Left forelimb (tissue), 1 donor: Measurements from ENCODE around the gene CBLIF.
"Not testable (repeated sequence)": the region's sequence is repeated elsewhere in the genome, so short reads cannot be mapped to it uniquely, and the experiment has no call there.

Experiments
- DNase-seq: peaks from one replicate; pipeline ENCODE4 v3.0.0-alpha.2; 2018; ENCODE audit warnings: low spot score

The CBLIF gene

DNA sequence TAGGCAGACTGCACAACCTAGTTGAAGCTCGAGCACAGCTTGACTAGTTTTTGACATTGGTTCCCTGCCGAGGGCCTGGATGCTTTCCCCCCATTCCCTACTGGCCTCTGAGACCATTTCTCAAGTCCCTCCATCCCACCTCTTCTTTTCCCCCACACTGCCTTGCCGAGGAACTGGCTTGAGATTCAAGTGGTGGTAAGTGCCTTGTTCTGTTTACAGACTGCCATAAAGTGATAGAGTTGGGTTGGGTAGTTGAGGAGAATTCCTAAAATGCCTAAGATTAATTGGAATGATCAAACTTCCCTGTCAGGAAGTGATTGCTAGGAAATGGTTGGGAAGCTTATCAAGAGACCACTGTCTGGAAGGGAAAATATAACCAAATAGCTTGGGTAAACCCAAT is 50.9 kb downstream of the CBLIF start:
- no peak for DNase-seq

DNA sequence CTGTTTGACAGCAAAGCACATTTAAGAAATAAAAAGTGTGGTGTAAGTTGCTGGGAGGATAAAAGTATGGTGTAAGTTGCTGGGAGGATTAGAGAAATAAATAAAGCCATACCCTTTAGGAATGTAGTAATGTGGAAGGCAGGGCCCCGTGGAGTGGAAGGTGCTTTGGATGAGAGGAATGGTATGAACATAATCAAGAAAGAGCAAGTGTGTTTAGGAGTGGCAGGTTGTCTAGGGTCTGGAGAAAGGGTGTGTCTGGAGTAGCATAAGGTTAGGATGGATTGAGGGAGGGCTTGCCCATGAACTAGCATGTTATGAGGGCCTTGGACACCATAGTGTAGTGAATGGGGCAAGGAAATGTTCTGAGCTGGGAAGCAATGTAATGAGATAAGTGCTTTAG is 52.8 kb downstream of the CBLIF start:
- DNase-seq: no peak

DNA sequence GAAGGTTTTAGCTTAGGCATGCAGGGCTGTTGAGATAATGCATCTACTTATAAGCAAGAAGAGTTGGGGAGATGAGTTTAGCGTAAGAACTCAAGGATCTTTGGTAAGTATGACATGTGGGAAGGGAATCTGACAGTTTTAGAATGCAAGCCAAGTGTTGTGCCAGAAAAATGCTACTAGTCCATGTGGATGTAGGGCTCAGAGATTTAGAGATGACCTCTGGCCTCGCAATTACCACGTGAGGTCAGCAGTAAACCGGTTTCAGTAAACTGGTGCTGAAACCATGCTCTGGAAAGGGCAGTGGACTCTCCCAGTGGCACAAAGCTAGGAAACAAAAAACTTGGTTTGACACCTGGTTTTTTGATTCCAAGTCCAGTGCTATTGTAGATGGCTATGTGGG is 53.7 kb downstream of the CBLIF start:
- no peak for DNase-seq

DNA sequence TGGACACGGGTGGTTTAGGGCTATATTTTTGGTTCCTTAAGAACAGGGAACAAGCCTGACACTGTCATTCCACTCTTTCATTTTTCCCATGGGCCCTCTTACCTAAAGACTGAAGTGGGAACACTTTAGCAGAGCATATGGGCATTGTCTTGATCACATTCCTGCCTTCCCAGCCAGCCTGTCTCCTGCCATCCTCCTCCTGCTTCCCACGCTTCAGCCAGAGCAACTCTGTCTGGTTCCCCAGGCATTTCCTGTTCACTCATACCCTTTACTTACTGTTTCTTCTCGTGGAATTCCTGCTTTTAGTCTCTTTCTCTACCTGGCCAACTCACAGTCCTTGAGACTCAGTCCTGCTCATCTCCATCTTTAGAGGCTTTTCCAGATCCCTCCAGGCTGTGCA is 57.5 kb downstream of the CBLIF start:
- DNase-seq: no peak

DNA sequence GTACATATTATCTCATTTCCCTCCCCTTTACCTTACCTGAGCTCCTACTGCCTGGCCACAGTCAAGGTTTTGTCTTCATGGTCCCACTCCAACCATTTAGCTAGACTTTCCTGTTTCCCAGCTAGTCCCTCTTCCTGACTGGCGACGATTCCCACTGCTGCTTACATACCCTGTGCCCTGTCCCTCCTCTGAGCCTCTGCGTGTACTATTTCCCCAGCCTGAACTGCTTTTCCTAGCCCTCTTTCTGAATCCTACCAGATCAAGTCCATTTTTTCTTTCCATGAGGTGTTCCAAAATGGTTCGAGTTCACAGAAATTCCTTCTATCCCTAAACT is 58.1 kb downstream of the CBLIF start:
- DNase-seq: no peak

DNA sequence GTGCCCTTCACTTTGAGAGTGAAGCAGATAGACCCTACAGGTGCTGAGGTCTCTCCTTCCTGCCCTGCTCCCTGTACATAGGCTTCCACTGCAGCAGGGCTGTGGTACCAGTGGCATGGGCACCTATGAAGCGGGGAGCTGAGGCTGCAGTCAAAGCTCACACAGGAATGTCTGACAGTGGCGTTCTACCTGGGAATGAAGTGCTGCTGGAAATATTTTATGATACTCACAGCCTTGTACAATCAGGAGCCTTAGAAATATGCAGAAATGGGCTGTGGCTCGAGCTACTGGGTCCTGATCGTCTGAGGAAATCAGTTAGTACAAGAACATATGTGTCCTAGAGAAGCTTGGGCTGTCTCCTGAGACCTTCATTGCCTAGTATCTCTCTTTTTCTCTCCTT is 59.5 kb downstream of the CBLIF start:
- DNase-seq: no peak

DNA sequence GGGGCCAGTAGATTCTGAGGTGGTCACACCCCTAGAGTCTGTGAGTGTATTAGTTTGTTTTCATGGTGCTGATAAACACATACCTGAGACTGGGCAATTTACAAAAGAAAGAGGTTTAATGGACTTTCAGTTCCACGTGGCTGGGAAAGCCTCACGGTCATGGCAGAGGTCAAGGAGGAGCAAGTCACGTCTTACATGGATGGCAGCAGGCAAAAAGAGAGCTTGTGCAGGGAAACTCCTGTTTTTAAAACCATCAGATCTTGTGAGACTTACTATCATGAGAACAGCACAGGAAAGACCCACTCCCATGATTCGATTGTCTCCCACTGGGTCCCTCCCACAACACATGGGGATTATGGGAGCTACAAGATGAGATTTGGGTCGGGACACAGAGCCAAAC is 60.9 kb downstream of the CBLIF start:
- not testable (repeated sequence) for DNase-seq

DNA sequence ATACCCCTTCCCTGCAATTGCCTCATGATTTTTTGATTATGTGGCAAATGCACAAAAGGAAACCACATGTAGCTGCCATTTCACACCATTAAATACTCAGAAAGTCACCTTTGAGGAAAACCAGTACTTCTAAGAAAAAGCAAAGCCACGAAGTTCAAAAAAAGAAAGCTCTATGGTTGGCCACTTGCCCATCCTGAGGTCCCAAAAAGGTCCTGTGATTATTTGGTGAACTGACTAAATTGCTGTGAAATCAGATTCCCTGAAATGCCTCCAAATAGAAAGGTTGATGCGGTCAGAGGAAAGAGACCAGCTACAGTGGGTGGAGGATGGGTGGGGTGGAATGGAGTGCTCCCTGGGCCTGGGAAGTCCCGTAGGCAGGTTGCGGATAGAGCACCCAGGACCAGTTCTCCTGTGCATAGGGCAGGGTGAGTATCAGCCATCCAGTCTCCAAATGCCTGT is 61.6 kb downstream of the CBLIF start:
- DNase-seq: no peak

DNA sequence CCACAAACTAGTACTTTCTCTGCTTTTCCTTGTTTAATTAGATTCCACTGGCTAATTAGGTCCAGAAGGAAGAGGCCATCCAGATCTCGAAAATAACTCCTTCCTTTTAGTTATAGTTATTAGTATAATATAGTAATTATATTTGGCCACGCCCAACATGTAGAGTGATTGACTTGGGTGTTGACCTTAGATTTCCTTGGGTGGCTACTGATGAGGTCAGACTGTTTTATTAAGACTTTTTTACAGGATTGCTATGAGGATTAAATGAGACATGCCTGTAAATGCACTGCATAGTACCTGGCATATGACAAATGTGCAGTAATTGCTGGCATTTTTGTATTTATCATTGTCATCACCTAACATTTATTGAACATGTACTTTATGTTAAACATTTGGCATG is 63.2 kb downstream of the CBLIF start:
- no peak for DNase-seq

DNA sequence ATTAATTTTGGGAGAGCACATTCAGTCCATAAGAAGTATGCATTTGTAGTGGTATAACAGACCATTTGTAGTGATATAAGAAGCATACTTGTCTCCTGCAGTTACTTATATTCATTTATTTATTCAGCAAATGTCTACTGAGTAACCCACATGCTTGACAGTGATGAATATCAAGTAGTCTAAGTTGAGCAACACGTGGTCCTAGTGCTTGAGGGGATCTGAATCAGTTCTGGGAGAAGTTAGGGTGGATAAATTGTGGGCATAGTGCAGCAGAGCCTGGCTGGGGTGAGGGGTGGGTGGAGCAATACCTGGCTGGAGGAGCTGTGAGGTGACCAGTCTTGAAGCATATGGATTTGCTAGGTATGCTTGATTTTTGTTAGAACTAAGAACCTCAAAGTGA is 65.8 kb downstream of the CBLIF start:
- DNase-seq: no peak
